Testis (tissue), 3 donors: ENCODE results near the gene GRK5. TPM values are rescaled to one million over a fixed set of nuclear protein-coding genes. Genes with fewer than 3 reads are reported as not detected.

ENCODE experiments used
- DNase-seq: peaks from one replicate; pipeline ENCODE4 v3.0.0-alpha.2; 2019
- H3K27ac ChIP-seq, 2 donors: fragments of 200-600 bp; sonication (generic); one replicate each; pipeline ENCODE4 v1.5.1; 2019
- H3K27me3 ChIP-seq: fragments of 200-600 bp; sonication (generic); one replicate; pipeline ENCODE4 v1.5.1; 2019
- H3K36me3 ChIP-seq: fragments of 200-600 bp; sonication (generic); one replicate; pipeline ENCODE4 v1.5.1; 2017; ENCODE audit warnings: low read depth; ENCODE audit errors: missing control alignments
- H3K4me1 ChIP-seq: fragments of 200-600 bp; sonication (generic); one replicate; pipeline ENCODE4 v1.5.1; 2019
- H3K4me3 ChIP-seq, 2 donors: fragments of 200-600 bp; sonication (generic); one replicate each; pipeline ENCODE4 v1.5.1; 2017 to 2019
- H3K9me3 ChIP-seq: fragments of 200-600 bp; sonication (generic); one replicate; pipeline ENCODE4 v1.5.1; 2017
- CTCF ChIP-seq, 3 experiments: fragments of 450-650 bp in 2 of 3; fragments of 200-600 bp in 1 of 3; sonication (generic) in 1 of 3; IDR thresholded peaks; one replicate each; pipeline ENCODE4 v1.5.1; 2016 to 2019; ENCODE audit warnings: antibody characterized with exemption in 3 of 3, mild to moderate bottlenecking in 2 of 3, moderate library complexity in 1 of 3
- POLR2A ChIP-seq: fragments of 450-650 bp; IDR thresholded peaks from one replicate; pipeline ENCODE4 v1.6.1; 2017; ENCODE audit warnings: antibody characterized with exemption, mild to moderate bottlenecking, moderate library complexity
- WGBS, 2 donors: methylation state at CpG; one replicate each; pipeline ENCODE4 v1.1.5; 2018; 5-methylcytosine and 5-hydroxymethylcytosine counted together
- intact Hi-C: fragments of 100-400 bp; cut with DNase I; formaldehyde crosslinking; loops from one replicate; pipeline ENCODE4 v1.15.1; 2023; ENCODE audit warnings: low total_unique reads
- polyA plus RNA-seq: library from polyadenylated mRNA; stranded (reverse); fragments of 350-450 nt; fragmentation: Illumina TruSeq; extraction: RNeasy Lipid Tissue Mini Kit (QIAGEN cat#74804); gene quantifications from one replicate; pipeline ENCODE4 v1.2.3, GENCODE V29; 2014; ENCODE audit warnings: low read depth, low replicate concordance; ENCODE audit not compliant: insufficient read depth
- total RNA-seq, 2 donors: library from RNA; depleted of rRNA; stranded (reverse); fragments of >200 nt; gene quantifications; one replicate each; pipeline ENCODE4 v1.2.3, GENCODE V29; 2016

The GRK5 gene
- total and polyA plus RNA-seq, 3 donors from 2014 or later: 4.5 to 10.3 (median 5.5) TPM

GRCh38 chr10:119448628-119449584 lies 241.5 kb downstream of the GRK5 start:
- Histone ChIP-seq H3K4me3 (no peak overlapping the region), H3K4me1 (no peaks in the 10 kb centered on the region), H3K27ac (no peak overlapping the region), H3K27me3 (no peaks in the 10 kb centered on the region), H3K9me3 (no peaks in the 10 kb centered on the region), H3K36me3 (no peaks in the 10 kb centered on the region)
- intact Hi-C loops: loop anchor here (10.0 kb wide), 1 partner anchor 244 kb away; the partner anchor contains the start of gene GRK5
- DNase-seq: no peak
- TF ChIP-seq CTCF (IDR thresholded peaks at IDR 0.05) (no peak), POLR2A (no peak)
- WGBS, 2 donors: 90 to 92% methylated on average over 19 to 26 of the region's 26 CpGs

- 83 to 87% methylated on average over 15 to 16 of the region's 16 CpGs for WGBS, 2 donors
- Histone ChIP-seq H3K4me1 (no peaks in the 10 kb centered on the region), H3K4me3 (no peak overlapping the region)
Observed at GRCh38 chr10:119449760-119450461, 242.5 kb downstream of the GRK5 start.

GRCh38 chr10:119450606-119451299 lies 243.4 kb downstream of the GRK5 start:
- TF ChIP-seq CTCF (IDR thresholded peaks at IDR 0.05): no peak
- TF ChIP-seq POLR2A: no peak
- DNase-seq: no peak
- intact Hi-C loops: no loop called here
- Histone ChIP-seq H3K4me3 (no peak overlapping the region), H3K36me3 (no peaks in the 10 kb centered on the region), H3K9me3 (no peaks in the 10 kb centered on the region), H3K27ac (no peak overlapping the region), H3K4me1 (no peaks in the 10 kb centered on the region), H3K27me3 (no peaks in the 10 kb centered on the region)
- 74 to 83% methylated on average over 7 to 16 of the region's 16 CpGs for WGBS, 2 donors

More at GRCh38 chr10:119449760-119450461, 242.5 kb downstream of the GRK5 start:
- Histone ChIP-seq H3K27me3 (no peaks in the 10 kb centered on the region), H3K9me3 (no peaks in the 10 kb centered on the region), H3K27ac (no peak overlapping the region), H3K36me3 (no peaks in the 10 kb centered on the region)
- intact Hi-C loops: loop anchor here (10.0 kb wide), 1 partner anchor 245 kb away; the partner anchor contains the start of gene GRK5
- peak; percentile 39 for DNase-seq
- TF ChIP-seq POLR2A (no peak), CTCF (IDR thresholded peaks at IDR 0.05) (no peak)

GRCh38 chr10:119451300-119451896 lies 244.0 kb downstream of the GRK5 start:
- DNase-seq: no peak
- Histone ChIP-seq H3K9me3 (no peaks in the 10 kb centered on the region), H3K27me3 (no peaks in the 10 kb centered on the region), H3K27ac (no peak overlapping the region), H3K36me3 (no peaks in the 10 kb centered on the region), H3K4me1 (no peaks in the 10 kb centered on the region), H3K4me3 (no peak overlapping the region)
- WGBS, 2 donors: 95 to 96% methylated on average over 12 to 16 of the region's 16 CpGs
- TF ChIP-seq POLR2A: no peak
- no peak for TF ChIP-seq CTCF (IDR thresholded peaks at IDR 0.05)
- intact Hi-C loops: no loop called here
